Kidney (tissue), 14 donors: ENCODE results near the gene LITAF. TPM values are rescaled to one million over a fixed set of nuclear protein-coding genes. Genes with fewer than 3 reads are reported as not detected.

Source experiments
- DNase-seq, 5 donors: peaks; one replicate each; pipeline ENCODE4 v3.0.0-alpha.2; 2013 to 2020
- FAIRE-seq: peaks from 2 replicates; lab custom pipeline; 2012; peaks lifted over from hg19 to GRCh38; lab: Jason Lieb, UNC
- H3K27ac ChIP-seq, 2 donors: one replicate each; pipeline ENCODE4 v1.7.0; 2013; ENCODE audit warnings: low read depth in 2 of 2, low read length in 2 of 2, inconsistent platforms in 1 of 2
- H3K27me3 ChIP-seq: one replicate; pipeline ENCODE4 v1.7.1; 2013; ENCODE audit warnings: low read length, inconsistent platforms; ENCODE audit not compliant: control insufficient read depth, insufficient read depth
- H3K36me3 ChIP-seq, 3 donors: one replicate each; pipeline versions ENCODE4 v1.7.0 to v1.7.1; 2013; ENCODE audit warnings: low read length in 3 of 3, control low read depth in 1 of 3, inconsistent platforms in 1 of 3; ENCODE audit not compliant: insufficient read depth in 3 of 3, control insufficient read depth in 2 of 3
- H3K4me1 ChIP-seq, 3 donors: one replicate each; pipeline versions ENCODE4 v1.7.0 to v1.7.1; 2013; ENCODE audit warnings: low read length in 3 of 3, inconsistent platforms in 1 of 3, low read depth in 1 of 3; ENCODE audit not compliant: control insufficient read depth in 2 of 3, insufficient read depth in 2 of 3
- H3K4me3 ChIP-seq, 3 donors: one replicate each; pipeline versions ENCODE4 v1.7.0 to v1.8.1; 2013; ENCODE audit warnings: low read length in 3 of 3, control low read depth in 1 of 3, inconsistent platforms in 1 of 3
- H3K9ac ChIP-seq, 3 donors: one replicate each; pipeline versions ENCODE4 v1.7.0 to v1.7.1; 2013; ENCODE audit warnings: low read length in 3 of 3, control low read depth in 1 of 3, inconsistent platforms in 1 of 3
- H3K9me3 ChIP-seq, 3 donors: one replicate each; pipeline versions ENCODE4 v1.7.0 to v1.7.1; 2013; ENCODE audit warnings: low read length in 3 of 3, control low read depth in 1 of 3, inconsistent platforms in 1 of 3; ENCODE audit not compliant: control insufficient read depth in 2 of 3, insufficient read depth in 1 of 3
- CTCF ChIP-seq: IDR thresholded peaks from 3 replicates; pipeline ENCODE4 v1.5.1; 2012; ENCODE audit warnings: mild to moderate bottlenecking, moderate library complexity, borderline replicate concordance; ENCODE audit not compliant: insufficient read depth; ENCODE audit errors: extremely low read depth
- intact Hi-C: fragments of 100-400 bp; cut with DNase I; formaldehyde crosslinking; loops from one replicate; pipeline ENCODE4 v1.11.1; 2022
- polyA plus RNA-seq: library from polyadenylated mRNA; stranded (reverse); fragments of 350-450 nt; fragmentation: Illumina TruSeq; extraction: RNeasy Lipid Tissue Mini Kit (QIAGEN cat#74804); gene quantifications from one replicate; pipeline ENCODE4 v1.2.3, GENCODE V29; 2014; ENCODE audit warnings: low read depth, low replicate concordance; ENCODE audit not compliant: insufficient read depth
- total RNA-seq: library from RNA; stranded (reverse); fragmentation: NEBNext Ultra II Directional; extraction: Animal tissue kit (Norgen Biotek cat#: 25700); gene quantifications from one replicate; pipeline ENCODE4 v1.2.1, GENCODE V29; 2021
- donor health status: control.
- donor health status: control.
- donor health status: control.
- donor health status: control.
- donor health status: control.
- donor health status: DM: yes; HTN: yes; CAD: no.
- donor health status: Normal renal cell carcinoma (clear cell type).

Gene LITAF
- total and polyA plus RNA-seq, 2 donors from 2014 or later, result 121 to 171 TPM

- Histone ChIP-seq H3K4me3 (no peak overlapping the region), H3K4me1 (peaks cover 0 to 16% (median 3%) of the 10 kb centered on the region in 3 donors), H3K27ac (peak overlapping the region in 1 of 2 donors; percentile 41), H3K9me3 (no peaks in the 10 kb centered on the region), H3K27me3 (no peaks in the 10 kb centered on the region), H3K36me3 (no peaks in the 10 kb centered on the region), H3K9ac (no peak overlapping the region)
- no peak for TF ChIP-seq CTCF
- DNase-seq, result no peak
- no peak for FAIRE-seq
- intact Hi-C loops, result loop anchor here (10.0 kb wide), 1 partner anchor 46 kb away; no protein-coding TSS in a partner anchor
These were observed 1.8 kb upstream of the LITAF start for GRCh38 chr16:11588321-11589197.

- Histone ChIP-seq H3K27me3 (no peaks in the 10 kb centered on the region), H3K9me3 (no peaks in the 10 kb centered on the region), H3K4me3 (peak overlapping the region; percentile 53 to 75 (median 73)), H3K9ac (peak overlapping the region in 2 of 3 donors; percentile 67 to 91), H3K36me3 (no peaks in the 10 kb centered on the region), H3K4me1 (peaks cover 0 to 19% (median 3%) of the 10 kb centered on the region in 3 donors), H3K27ac (peak overlapping the region; percentile 91 to 94)
- FAIRE-seq (no peak), DNase-seq (peak in 1 of 5 donors; percentile 68)
- intact Hi-C loops, result loop anchor here (10.0 kb wide), 1 partner anchor 47 kb away; no protein-coding TSS in a partner anchor
- no peak for TF ChIP-seq CTCF
These were observed 1.0 kb upstream of the LITAF start for GRCh38 chr16:11587643-11588247.

GRCh38 chr16:11586378-11586855, 302 bp downstream of the LITAF start:
- peak in 1 of 5 donors; percentile 81 for DNase-seq
- no peak for TF ChIP-seq CTCF
- intact Hi-C loops, result loop anchor here (10.0 kb wide), 1 partner anchor 48 kb away; no protein-coding TSS in a partner anchor
- Histone ChIP-seq H3K9ac (peak overlapping the region in 2 of 3 donors; percentile 92 to 96), H3K27me3 (no peaks in the 10 kb centered on the region), H3K36me3 (no peaks in the 10 kb centered on the region), H3K27ac (peak overlapping the region; percentile 94 to 97), H3K4me1 (peaks cover 0 to 19% (median 3%) of the 10 kb centered on the region in 3 donors), H3K9me3 (no peaks in the 10 kb centered on the region), H3K4me3 (peak overlapping the region; percentile 62 to 74 (median 67))
- no peak for FAIRE-seq
